Measurements from ENCODE around the gene PRPF19.

Gene PRPF19

GRCh38 chr11:60906132-60906972 lies at the start of gene PRPF19:
Gene PRPF19 (minus strand): TSS chr11:60906585. CDS start chr11:60906382, 203 bp downstream.
- DNase-seq: peak; percentile 92 to 93

GRCh38 chr11:60955571-60955970 lies 49.2 kb upstream of the PRPF19 start:
- DNase-seq: peak; percentile 7 to 27

GRCh38 chr11:60954421-60954820 lies 48.0 kb upstream of the PRPF19 start:
- DNase-seq: no peak

GRCh38 chr11:60953781-60954180 lies 47.4 kb upstream of the PRPF19 start:
- no peak for DNase-seq

GRCh38 chr11:60952742-60953170 lies 46.4 kb upstream of the PRPF19 start:
- no peak for DNase-seq

- DNase-seq: no peak
Measured at GRCh38 chr11:60951904-60952741, 45.7 kb upstream of the PRPF19 start, which contains the start of gene SLC15A3. Gene SLC15A3 (minus strand): TSS chr11:60952176. CDS start chr11:60951551, 625 bp downstream.

- no peak for DNase-seq
Measured at GRCh38 chr11:60951606-60951903, 45.2 kb upstream of the PRPF19 start.

GRCh38 chr11:60950933-60951605 lies 44.7 kb upstream of the PRPF19 start:
- no peak for DNase-seq

- no peak for DNase-seq
Measured at GRCh38 chr11:60950024-60950423, 43.6 kb upstream of the PRPF19 start.

- DNase-seq: no peak
Measured at GRCh38 chr11:60948250-60948649, 41.9 kb upstream of the PRPF19 start.

GRCh38 chr11:60947700-60948099 lies 41.3 kb upstream of the PRPF19 start:
- DNase-seq: no peak

GRCh38 chr11:60946601-60947264 lies 40.3 kb upstream of the PRPF19 start:
- DNase-seq: no peak

- DNase-seq: no peak
Measured at GRCh38 chr11:60945295-60945667, 38.9 kb upstream of the PRPF19 start.

- DNase-seq: no peak
Measured at GRCh38 chr11:60944490-60945294, 38.3 kb upstream of the PRPF19 start.

- peak; percentile 27 to 39 for DNase-seq
Measured at GRCh38 chr11:60942970-60943565, 36.7 kb upstream of the PRPF19 start.

GRCh38 chr11:60942219-60942618 lies 35.8 kb upstream of the PRPF19 start:
- no peak for DNase-seq

GRCh38 chr11:60941371-60942119 lies 35.2 kb upstream of the PRPF19 start:
- no peak for DNase-seq

- DNase-seq: no peak
Measured at GRCh38 chr11:60939855-60940254, 33.5 kb upstream of the PRPF19 start.

- DNase-seq: no peak
Measured at GRCh38 chr11:60939301-60939700, 32.9 kb upstream of the PRPF19 start.

- no peak for DNase-seq
Measured at GRCh38 chr11:60938500-60938899, 32.1 kb upstream of the PRPF19 start.

GRCh38 chr11:60937811-60938210 lies 31.4 kb upstream of the PRPF19 start:
- DNase-seq: no peak
